Measurements from ENCODE around the gene PXYLP1. TPM values are rescaled to one million over a fixed set of nuclear protein-coding genes. Genes with fewer than 3 reads are reported as not detected.

Gene PXYLP1
- total RNA-seq, 4 donors from 2014 or later: 8.6 to 34.0 (median 19.8) TPM

DNA sequence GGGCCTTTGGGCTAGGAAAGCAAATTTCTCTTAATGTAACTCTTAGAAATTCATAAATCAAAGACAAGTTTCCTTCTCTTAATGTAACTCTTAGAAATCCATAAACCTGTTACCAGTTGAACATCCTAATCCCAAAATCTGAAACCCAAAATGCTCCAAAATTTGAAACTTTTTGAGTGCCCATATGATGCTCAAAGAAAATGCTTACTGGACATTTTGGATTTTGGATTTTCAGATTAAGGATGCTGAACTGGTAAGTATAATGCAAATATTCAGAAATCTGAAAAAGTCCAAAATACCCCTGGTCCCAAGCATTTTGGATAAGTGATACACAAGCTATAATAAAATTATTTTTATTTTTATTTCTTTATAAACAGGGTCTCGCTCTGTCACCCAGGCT is 85.2 kb downstream of the PXYLP1 start:
- no peak for DNase-seq
- no peak overlapping the region for H3K4me3 ChIP-seq
- no peaks in the 10 kb centered on the region for H3K36me3 ChIP-seq
- H3K27ac ChIP-seq: no peak overlapping the region
- no peaks in the 10 kb centered on the region for H3K9me3 ChIP-seq
- H3K4me1 ChIP-seq: peaks cover 0 to 7% (median 0%) of the 10 kb centered on the region in 4 donors
- H3K27me3 ChIP-seq: no peaks in the 10 kb centered on the region
- no peak for TF ChIP-seq POLR2A (IDR thresholded peaks at IDR 0.05)
- TF ChIP-seq, protein P1, sequence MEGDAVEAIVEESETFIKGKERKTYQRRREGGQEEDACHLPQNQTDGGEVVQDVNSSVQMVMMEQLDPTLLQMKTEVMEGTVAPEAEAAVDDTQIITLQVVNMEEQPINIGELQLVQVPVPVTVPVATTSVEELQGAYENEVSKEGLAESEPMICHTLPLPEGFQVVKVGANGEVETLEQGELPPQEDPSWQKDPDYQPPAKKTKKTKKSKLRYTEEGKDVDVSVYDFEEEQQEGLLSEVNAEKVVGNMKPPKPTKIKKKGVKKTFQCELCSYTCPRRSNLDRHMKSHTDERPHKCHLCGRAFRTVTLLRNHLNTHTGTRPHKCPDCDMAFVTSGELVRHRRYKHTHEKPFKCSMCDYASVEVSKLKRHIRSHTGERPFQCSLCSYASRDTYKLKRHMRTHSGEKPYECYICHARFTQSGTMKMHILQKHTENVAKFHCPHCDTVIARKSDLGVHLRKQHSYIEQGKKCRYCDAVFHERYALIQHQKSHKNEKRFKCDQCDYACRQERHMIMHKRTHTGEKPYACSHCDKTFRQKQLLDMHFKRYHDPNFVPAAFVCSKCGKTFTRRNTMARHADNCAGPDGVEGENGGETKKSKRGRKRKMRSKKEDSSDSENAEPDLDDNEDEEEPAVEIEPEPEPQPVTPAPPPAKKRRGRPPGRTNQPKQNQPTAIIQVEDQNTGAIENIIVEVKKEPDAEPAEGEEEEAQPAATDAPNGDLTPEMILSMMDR (IDR thresholded peaks at IDR 0.05): no peak

DNA sequence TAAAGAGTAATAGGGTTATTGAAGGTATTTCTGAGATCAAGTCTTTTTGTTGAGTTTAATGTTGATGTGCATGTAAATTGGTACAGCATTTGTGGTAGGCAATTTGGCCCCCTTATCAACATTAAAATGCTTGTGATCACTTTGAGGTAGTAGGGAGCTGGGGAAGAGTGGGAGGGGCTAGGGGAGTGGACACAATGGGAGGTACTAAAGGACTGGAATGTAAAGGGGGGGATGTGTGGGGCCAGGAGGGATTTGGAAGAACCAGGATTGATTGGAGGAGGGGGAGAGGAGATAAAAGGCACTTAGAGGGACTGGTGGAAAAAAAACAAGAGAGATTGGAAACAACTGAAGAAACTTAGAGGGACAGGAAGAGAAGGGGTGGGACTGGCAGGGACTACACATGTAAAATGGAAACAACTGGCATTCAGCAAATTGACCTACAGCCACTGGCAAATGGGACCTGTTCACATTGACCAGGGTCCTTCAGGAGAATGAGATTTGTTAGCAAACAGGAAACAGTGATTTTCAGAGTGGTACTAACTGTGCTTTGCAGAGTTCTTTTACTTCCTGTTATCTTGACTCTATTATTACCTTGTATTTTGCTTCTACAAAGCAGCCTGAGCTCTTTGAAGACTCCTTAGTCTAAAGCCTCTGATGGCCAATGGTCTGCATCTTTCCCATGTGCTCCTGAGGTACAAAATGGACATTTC is 88.9 kb downstream of the PXYLP1 start:
- no peaks in the 10 kb centered on the region for H3K36me3 ChIP-seq
- DNase-seq: no peak
- TF ChIP-seq POLR2A (IDR thresholded peaks at IDR 0.05): no peak
- TF ChIP-seq, protein P1 (IDR thresholded peaks at IDR 0.05): no peak

GRCh38 chr3:141321109-141321497 is 89.5 kb downstream of the PXYLP1 start:
- no peaks in the 10 kb centered on the region for H3K36me3 ChIP-seq
- no peaks in the 10 kb centered on the region for H3K27me3 ChIP-seq
- H3K27ac ChIP-seq: peak overlapping the region in 1 of 4 donors; percentile 28
- no peaks in the 10 kb centered on the region for H3K4me1 ChIP-seq
- no peak overlapping the region for H3K4me3 ChIP-seq
- H3K9me3 ChIP-seq: no peaks in the 10 kb centered on the region
- TF ChIP-seq POLR2A (IDR thresholded peaks at IDR 0.05): no peak
- TF ChIP-seq, protein P1 (IDR thresholded peaks at IDR 0.05): no peak
- DNase-seq: no peak

More for the DNA sequence above, 88.9 kb downstream of the PXYLP1 start:
- H3K4me3 ChIP-seq: no peak overlapping the region
- H3K27ac ChIP-seq: peak overlapping the region in 1 of 4 donors; percentile 28
- H3K27me3 ChIP-seq: no peaks in the 10 kb centered on the region
- no peaks in the 10 kb centered on the region for H3K4me1 ChIP-seq
- H3K9me3 ChIP-seq: no peaks in the 10 kb centered on the region

DNA sequence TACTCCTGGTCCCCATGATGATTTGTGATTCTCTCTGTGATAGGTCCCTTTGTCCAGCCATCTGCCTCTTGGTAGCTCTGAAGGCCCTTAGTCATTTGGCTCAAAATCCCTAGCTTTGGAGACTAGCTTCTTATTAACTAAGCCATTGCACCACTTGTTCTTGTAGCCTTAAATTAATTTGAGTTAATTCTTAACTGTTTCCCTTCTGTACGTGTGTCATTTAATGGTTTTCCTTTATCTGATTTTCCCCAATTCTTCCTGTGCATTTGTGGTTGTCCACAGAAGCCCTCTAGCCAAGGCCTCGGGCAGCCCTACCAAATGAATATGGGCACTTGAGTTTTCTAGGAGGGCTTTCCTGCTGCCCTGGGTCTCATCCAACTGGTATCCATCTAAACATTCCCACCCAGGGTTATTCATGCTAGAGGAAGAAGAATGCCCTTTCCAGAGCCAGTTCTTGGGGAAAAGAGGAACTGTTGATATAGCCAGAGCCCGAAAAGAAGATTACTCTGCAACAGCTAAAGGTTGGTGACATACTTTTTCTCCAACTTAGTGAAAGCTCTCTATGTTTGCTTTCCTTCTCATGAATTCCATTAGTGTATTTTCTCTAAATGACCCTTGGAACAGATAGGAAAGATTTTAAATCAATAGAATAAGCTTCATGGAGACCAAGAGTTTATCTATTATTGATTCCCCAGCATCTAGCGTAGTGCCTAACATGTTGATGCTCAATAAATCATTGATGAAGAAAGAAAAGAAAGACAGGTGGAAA is 92.5 kb downstream of the PXYLP1 start:
- Histone ChIP-seq H3K4me3 (peak overlapping the region in 3 of 4 donors; percentile 3 to 52 (median 35)), H3K4me1 (peaks cover 0 to 9% (median 0%) of the 10 kb centered on the region in 4 donors), H3K9me3 (no peaks in the 10 kb centered on the region), H3K27ac (peak overlapping the region in 2 of 4 donors; percentile 76 to 77), H3K36me3 (no peaks in the 10 kb centered on the region), H3K27me3 (no peaks in the 10 kb centered on the region)
- no peak for DNase-seq
- TF ChIP-seq POLR2A (IDR thresholded peaks at IDR 0.05): peak in 1 of 2 donors; percentile 51
- TF ChIP-seq, protein P1 (IDR thresholded peaks at IDR 0.05): no peak

DNA sequence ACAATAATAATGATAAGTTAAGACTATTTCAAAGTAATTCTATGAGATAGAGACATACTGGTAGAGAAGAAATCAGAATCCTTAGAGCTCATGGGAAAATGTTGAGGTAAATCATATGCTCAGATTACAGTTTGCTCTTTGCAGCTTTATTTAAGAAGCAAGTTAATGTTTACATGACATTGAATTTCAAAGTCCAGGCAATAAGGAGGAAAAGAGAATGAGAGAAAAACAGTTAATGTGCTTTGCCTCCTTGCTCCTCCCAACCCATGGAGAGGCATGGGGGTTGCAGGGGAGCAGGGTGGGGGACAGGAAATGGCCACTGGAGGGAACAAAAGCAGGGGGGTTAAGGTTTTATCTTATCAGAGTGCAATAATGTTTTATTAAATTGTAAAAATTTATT is 94.5 kb downstream of the PXYLP1 start:
- Histone ChIP-seq H3K4me3 (peak overlapping the region in 2 of 4 donors; percentile 35 to 52), H3K27ac (peak overlapping the region in 3 of 4 donors; percentile 38 to 77 (median 76)), H3K36me3 (no peaks in the 10 kb centered on the region), H3K9me3 (no peaks in the 10 kb centered on the region), H3K4me1 (peaks cover 0 to 16% (median 0%) of the 10 kb centered on the region in 4 donors), H3K27me3 (no peaks in the 10 kb centered on the region)
- peak; percentile 45 to 74 for TF ChIP-seq POLR2A (IDR thresholded peaks at IDR 0.05)
- TF ChIP-seq, protein P1 (IDR thresholded peaks at IDR 0.05): peak in 2 of 6 experiments; percentile 13 to 14
- DNase-seq: peak in 2 of 3 donors; percentile 73 to 77

Measured in Peyer's patch (tissue), 4 donors.